Measurements from ENCODE around the gene SLC35D3. TPM values are rescaled to one million over a fixed set of nuclear protein-coding genes. Genes with fewer than 3 reads are reported as not detected.
A peak's percentile ranks its signal among the peaks of the same experiment; 100 is the strongest.
"Not testable (repeated sequence)": the region's sequence is repeated elsewhere in the genome, so short reads cannot be mapped to it uniquely, and the experiment has no call there.

SLC35D3 gene
- not detected in 2 replicates for total RNA-seq

GRCh38 chr6:136921936-136922684 is at the start of gene SLC35D3:
Gene SLC35D3, plus strand, starts transcription at chr6:136922301. Its CDS starts 128 bp downstream, at chr6:136922429.
- DNase-seq (ENCODE audit: low read depth in 2 of 2): peak in 1 of 2 donors; percentile 21

GRCh38 chr6:136873748-136874147 is 48.4 kb upstream of the SLC35D3 start:
- peak in 1 of 2 donors; percentile 16 for DNase-seq (ENCODE audit: low read depth in 2 of 2)

GRCh38 chr6:136876469-136876868 is 45.6 kb upstream of the SLC35D3 start:
- DNase-seq (ENCODE audit: low read depth in 2 of 2): not testable (repeated sequence)

- no peak for DNase-seq (ENCODE audit: low read depth in 2 of 2)
Observed at GRCh38 chr6:136880748-136881460, 41.2 kb upstream of the SLC35D3 start.

GRCh38 chr6:136886091-136886490 is 36.0 kb upstream of the SLC35D3 start:
- no peak for DNase-seq (ENCODE audit: low read depth in 2 of 2)

- DNase-seq (ENCODE audit: low read depth in 2 of 2): no peak
Observed at GRCh38 chr6:136887953-136888352, 34.1 kb upstream of the SLC35D3 start.

- no peak for DNase-seq (ENCODE audit: low read depth in 2 of 2)
Observed at GRCh38 chr6:136889271-136890193, 32.6 kb upstream of the SLC35D3 start.

GRCh38 chr6:136890194-136890839 is 31.8 kb upstream of the SLC35D3 start:
- DNase-seq (ENCODE audit: low read depth in 2 of 2): no peak

- no peak for DNase-seq (ENCODE audit: low read depth in 2 of 2)
Observed at GRCh38 chr6:136890986-136891385, 31.1 kb upstream of the SLC35D3 start.

GRCh38 chr6:136893187-136893586 is 28.9 kb upstream of the SLC35D3 start:
- peak in 1 of 2 donors; percentile 16 for DNase-seq (ENCODE audit: low read depth in 2 of 2)

- DNase-seq (ENCODE audit: low read depth in 2 of 2): no peak
Observed at GRCh38 chr6:136895901-136896300, 26.2 kb upstream of the SLC35D3 start.

- DNase-seq (ENCODE audit: low read depth in 2 of 2): no peak
Observed at GRCh38 chr6:136897071-136897470, 25.0 kb upstream of the SLC35D3 start.

- no peak for DNase-seq (ENCODE audit: low read depth in 2 of 2)
Observed at GRCh38 chr6:136901212-136901784, 20.8 kb upstream of the SLC35D3 start.

GRCh38 chr6:136904477-136904876 is 17.6 kb upstream of the SLC35D3 start:
- not testable (repeated sequence) for DNase-seq (ENCODE audit: low read depth in 2 of 2)

- DNase-seq (ENCODE audit: low read depth in 2 of 2): no peak
Observed at GRCh38 chr6:136914947-136915346, 7.2 kb upstream of the SLC35D3 start.

GRCh38 chr6:136918706-136919105 is 3.4 kb upstream of the SLC35D3 start:
- no peak for DNase-seq (ENCODE audit: low read depth in 2 of 2)

GRCh38 chr6:136920216-136920615 is 1.9 kb upstream of the SLC35D3 start:
- no peak for DNase-seq (ENCODE audit: low read depth in 2 of 2)

GRCh38 chr6:136920671-136921380 is 1.3 kb upstream of the SLC35D3 start:
- no peak for DNase-seq (ENCODE audit: low read depth in 2 of 2)

GRCh38 chr6:136921381-136921935 is 643 bp upstream of the SLC35D3 start:
- DNase-seq (ENCODE audit: low read depth in 2 of 2): no peak

GRCh38 chr6:136922685-136923006 is 545 bp downstream of the SLC35D3 start:
- no peak for DNase-seq (ENCODE audit: low read depth in 2 of 2)

Measured in dermis microvascular lymphatic vessel endothelial cell (primary cell).